ENCODE measurements around the gene PKP2.

PKP2 gene

GRCh38 chr12:32891526-32891925 lies 5.1 kb downstream of the PKP2 start:
- in situ Hi-C loops (cut with MboI; ENCODE audit: low sequenced_read_pairs, unreplicated experiment), result no loop called here
- no peak for TF ChIP-seq CTCF (IDR thresholded peaks at IDR 0.05; ENCODE audit: borderline replicate concordance, control extremely low read depth, extremely low read depth, insufficient read depth, missing control alignments)
- DNase-seq (ENCODE audit: low spot score), result no peak

GRCh38 chr12:32889011-32889760 lies 7.4 kb downstream of the PKP2 start:
- no peak for DNase-seq (ENCODE audit: low spot score)
- in situ Hi-C loops (cut with MboI; ENCODE audit: low sequenced_read_pairs, unreplicated experiment), result no loop called here
- no peak for TF ChIP-seq CTCF (IDR thresholded peaks at IDR 0.05; ENCODE audit: borderline replicate concordance, control extremely low read depth, extremely low read depth, insufficient read depth, missing control alignments)

- no peak for DNase-seq (ENCODE audit: low spot score)
- no peak for TF ChIP-seq CTCF (IDR thresholded peaks at IDR 0.05; ENCODE audit: borderline replicate concordance, control extremely low read depth, extremely low read depth, insufficient read depth, missing control alignments)
- in situ Hi-C loops (cut with MboI; ENCODE audit: low sequenced_read_pairs, unreplicated experiment), result no loop called here
Measured at GRCh38 chr12:32887058-32887457, 9.5 kb downstream of the PKP2 start.

GRCh38 chr12:32885831-32886230 lies 10.7 kb downstream of the PKP2 start:
- in situ Hi-C loops (cut with MboI; ENCODE audit: low sequenced_read_pairs, unreplicated experiment), result no loop called here
- no peak for TF ChIP-seq CTCF (IDR thresholded peaks at IDR 0.05; ENCODE audit: borderline replicate concordance, control extremely low read depth, extremely low read depth, insufficient read depth, missing control alignments)
- no peak for DNase-seq (ENCODE audit: low spot score)

GRCh38 chr12:32884962-32885361 lies 11.6 kb downstream of the PKP2 start:
- in situ Hi-C loops (cut with MboI; ENCODE audit: low sequenced_read_pairs, unreplicated experiment), result no loop called here
- no peak for TF ChIP-seq CTCF (IDR thresholded peaks at IDR 0.05; ENCODE audit: borderline replicate concordance, control extremely low read depth, extremely low read depth, insufficient read depth, missing control alignments)
- DNase-seq (ENCODE audit: low spot score), result no peak

GRCh38 chr12:32881702-32882101 lies 14.9 kb downstream of the PKP2 start:
- DNase-seq (ENCODE audit: low spot score), result no peak
- in situ Hi-C loops (cut with MboI; ENCODE audit: low sequenced_read_pairs, unreplicated experiment), result no loop called here
- TF ChIP-seq CTCF (IDR thresholded peaks at IDR 0.05; ENCODE audit: borderline replicate concordance, control extremely low read depth, extremely low read depth, insufficient read depth, missing control alignments), result no peak
